Activated CD8-positive, alpha-beta memory T cell treated with anti-CD3 and anti-CD28 coated beads for 48 hours (primary cell): Measurements from ENCODE around the gene LOXHD1.

Source experiments
- DNase-seq, 3 experiments: peaks; one replicate each; pipeline ENCODE4 v3.0.0-alpha.2; 2020; ENCODE audit warnings: low read depth in 2 of 3, low spot score in 2 of 3

The LOXHD1 gene

DNA sequence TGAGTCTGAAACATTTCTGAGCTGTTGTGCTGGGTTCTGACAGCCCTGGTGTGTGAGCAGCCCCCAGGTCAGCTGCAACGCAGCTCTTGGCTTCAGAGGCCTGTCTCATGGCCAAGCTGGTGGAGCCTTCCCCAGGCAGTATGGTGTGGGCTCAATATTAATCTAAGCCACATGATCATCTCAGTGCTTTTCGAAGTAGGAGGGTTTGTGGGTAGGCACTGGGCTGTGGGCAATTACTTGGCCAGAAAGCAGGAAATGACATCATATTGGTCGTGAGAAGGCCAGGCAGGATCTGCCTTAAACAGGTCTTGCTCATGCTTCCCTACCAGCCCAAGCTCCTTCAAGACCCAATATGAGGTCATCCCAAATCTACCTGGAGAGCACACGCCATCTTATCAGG, 26.9 kb downstream of the LOXHD1 start:
- DNase-seq = no peak

DNA sequence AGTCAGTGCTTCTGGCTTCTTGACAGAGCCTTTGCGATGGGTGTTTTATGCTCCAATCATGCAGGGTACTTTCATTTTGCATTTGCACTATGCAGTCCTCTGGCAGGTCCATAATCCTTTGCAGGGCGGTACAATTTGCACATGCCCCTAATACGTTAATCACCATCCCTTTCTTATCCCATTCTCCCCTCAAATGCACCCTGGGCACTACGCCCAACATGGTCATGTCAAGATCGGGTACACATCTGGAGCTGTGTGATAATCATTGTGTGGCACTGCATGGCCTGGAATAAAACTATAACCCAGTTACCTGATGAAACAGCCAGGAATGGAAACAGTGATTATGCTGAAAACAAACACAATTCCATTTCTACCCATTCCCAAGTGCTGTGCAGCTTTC, 27.7 kb downstream of the LOXHD1 start:
- no peak for DNase-seq

DNA sequence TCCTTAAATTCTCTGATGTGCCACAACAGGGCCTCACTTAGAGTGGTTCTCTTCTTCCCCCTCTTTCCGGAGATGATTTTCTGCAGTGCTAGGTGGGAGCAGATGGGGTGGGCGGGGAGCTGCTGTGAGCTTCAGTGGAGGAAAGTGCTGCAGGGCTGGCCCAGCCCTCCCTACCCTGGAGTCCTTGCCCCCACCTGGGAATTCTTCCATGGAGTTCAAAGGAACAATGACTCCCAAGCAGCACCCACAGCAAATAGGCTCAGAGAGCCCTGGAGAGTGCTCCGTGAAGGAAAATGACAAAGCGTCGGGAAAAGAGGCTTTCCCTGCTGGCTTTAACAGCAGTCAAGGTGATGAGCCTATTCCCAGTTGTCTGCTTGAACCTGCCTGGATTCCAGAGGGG, 28.8 kb downstream of the LOXHD1 start:
- no peak for DNase-seq

DNA sequence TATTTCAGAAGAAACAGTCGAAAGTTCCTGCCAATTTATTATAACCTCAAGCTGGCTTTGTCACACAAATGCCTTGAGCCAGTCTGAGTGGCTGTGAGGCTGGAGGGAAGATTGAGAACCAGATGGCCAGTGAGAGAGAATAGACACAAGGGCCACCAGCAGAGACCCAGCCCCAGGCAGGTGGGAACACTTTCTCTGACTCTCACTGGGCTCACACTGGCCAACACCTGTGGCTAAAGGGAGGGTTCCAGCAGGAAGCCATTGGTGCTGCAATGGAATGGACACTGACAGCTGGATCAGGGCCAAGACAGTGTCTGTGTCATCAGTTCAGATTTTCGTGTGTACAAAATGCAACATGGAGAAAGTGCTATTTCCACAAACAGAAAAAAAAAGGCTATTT, 29.9 kb downstream of the LOXHD1 start:
- no peak for DNase-seq

DNA sequence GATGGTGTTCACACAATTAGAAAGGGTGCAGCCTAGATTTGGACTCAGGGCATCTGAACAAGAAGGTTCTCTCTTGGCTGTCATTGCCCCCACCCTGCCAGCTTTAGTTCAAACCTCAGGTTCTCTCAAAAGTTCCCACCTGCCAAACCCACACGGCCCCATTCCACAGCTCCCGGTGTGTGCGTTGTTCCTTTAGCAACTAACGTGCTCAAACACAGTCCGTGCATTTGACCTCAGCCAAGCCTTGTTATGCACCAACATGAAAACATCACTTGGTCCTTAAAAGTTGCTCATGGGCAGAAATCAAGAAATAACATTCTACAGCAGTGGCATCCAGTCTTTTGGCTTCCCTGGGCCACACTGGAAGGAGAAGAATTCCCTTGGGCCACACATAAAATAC, 32.0 kb downstream of the LOXHD1 start:
- DNase-seq = no peak

DNA sequence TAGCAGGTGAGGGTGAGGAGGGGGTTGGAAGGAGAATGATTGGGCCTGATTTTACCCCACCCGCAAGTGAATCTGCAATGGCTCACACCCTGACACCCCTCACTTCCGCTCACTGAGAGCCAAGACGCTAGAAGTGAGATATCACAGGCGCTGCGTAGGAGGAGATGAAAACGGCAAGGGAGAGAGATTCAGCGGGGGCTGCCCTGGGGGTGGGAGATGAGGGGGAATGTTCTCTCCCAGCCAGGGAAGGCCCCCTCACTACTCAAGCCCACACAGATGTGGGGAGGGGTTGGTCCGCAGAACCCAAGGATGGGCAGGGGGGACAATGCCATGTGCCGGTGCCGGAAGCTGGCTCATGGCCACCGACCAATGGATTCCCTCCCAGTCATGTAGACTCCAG, 32.9 kb downstream of the LOXHD1 start:
- no peak for DNase-seq

DNA sequence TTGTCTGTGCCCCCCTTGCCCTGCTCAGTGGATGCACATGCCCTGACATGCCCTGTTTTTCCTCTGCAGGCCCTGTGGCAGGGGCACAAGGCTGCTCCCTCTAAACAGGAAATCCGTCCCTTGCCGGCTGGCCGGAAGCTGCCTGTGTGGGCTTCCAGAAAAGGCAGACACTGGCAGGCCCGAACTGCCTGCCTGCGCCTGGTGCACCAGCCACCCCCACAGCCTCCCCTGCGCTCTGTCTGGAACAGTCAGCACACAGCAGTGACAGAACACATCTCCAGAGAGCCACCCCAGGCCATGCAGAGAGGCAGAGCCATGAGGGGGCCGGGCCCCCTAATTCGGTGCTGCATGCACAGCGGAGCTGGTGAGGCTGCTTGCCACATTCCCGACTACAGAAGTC, 33.5 kb downstream of the LOXHD1 start:
- DNase-seq = no peak

DNA sequence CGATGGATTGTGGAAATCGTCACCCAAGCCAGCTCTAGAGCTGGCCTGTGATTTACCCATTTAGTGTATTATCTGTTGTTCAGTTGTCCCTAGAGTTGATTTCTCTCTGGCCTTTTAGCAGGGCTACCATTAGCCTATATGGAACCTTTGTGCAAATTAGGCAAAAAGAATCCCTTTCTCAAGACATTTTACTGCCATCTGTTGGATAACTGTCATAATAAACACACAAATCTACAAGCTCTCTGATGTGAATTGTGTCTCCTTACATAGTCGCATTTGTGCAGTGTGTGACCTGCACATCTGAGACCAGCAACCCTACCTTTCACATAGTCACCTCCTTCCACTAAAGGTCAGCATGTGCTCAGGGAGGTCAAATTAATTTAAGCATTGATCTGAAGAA, 34.0 kb downstream of the LOXHD1 start:
- DNase-seq = no peak

DNA sequence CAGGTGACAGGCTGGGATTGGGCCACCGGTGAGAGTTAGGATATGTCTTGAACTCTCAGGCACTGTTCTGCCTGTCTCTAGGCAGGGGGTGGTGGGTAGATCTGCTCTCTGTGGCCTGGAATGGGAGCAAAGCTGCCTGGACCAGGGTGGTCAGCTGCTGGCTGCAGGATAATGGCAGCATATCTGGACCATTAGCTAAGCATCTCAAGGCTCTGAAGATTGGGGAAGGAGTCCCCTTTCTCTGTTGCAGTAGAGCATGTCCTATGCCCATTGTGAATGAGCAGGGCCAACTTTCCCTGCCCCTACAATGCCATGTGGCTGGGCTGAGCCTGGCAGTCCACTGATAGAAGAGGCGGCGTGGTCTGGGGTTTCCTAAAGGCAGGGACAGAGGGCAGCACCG, 34.6 kb downstream of the LOXHD1 start:
- no peak for DNase-seq

DNA sequence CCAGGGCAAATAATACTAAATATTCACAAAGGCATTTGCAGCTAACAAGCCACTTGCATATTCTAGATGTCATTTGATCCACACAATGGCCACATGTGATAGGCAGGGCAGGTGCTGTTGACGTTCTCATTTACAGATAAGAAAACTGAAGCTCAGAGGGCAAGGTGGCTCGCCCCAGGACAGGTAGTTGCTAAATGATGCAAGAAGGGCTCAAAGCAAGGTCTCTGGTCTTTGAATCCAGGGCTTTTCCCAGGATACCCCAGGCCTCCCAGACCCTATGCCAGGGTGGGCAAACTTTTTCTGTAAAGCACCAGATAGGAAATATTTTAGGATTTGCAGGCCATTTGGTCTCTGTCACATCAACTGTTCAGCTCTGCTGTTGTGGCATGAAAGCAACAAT, 35.1 kb downstream of the LOXHD1 start:
- no peak for DNase-seq

DNA sequence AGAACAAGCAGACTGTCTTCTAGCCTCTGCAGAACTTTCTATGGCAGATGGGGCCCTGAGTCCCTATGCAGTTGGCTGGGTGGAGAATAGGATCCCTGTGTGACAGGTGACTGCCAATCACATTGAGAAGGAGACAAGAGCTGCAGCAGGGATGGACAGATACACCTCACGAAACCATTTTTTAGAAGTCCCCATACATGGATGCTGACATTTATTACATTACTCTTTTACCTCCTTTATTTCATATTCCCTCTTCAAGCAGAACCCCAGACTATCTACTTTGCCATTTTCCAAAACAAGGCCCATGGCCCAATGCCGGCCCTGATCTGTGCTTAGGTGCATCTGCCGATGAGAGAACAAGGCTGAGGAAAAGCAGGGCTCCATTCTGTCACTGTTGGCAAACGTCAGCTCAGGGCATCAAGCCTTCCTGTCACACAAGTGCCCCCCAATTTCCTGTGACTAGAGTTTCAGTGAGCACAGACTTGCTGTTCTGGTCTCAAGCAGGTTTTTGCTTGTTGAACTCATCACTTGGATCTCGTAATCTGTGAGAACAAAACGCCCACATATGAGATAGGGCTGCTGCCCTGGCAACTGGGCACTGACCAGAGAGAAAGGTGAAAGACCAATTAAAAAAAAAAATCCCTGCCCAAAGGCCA, 35.8 kb downstream of the LOXHD1 start:
- DNase-seq = no peak

DNA sequence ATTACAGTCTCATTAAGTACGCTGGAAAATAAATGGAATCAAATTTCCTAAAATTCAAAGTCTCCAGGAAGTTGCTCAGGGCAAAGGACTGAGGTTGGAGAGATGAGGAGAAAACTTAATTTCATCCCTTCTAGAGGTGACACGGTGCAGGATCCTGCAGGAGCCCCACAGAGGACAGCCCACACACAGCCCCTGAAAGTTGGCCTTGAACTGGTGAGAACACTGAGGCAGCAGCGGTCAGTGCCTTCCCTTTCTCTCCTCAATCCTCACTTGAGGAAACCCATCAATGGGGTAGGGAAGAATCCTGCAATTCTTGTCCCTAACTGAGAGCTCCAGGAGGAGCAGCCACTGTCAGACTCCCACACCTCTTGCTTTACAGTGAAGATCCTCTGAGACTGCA, 37.5 kb downstream of the LOXHD1 start:
- DNase-seq = no peak

DNA sequence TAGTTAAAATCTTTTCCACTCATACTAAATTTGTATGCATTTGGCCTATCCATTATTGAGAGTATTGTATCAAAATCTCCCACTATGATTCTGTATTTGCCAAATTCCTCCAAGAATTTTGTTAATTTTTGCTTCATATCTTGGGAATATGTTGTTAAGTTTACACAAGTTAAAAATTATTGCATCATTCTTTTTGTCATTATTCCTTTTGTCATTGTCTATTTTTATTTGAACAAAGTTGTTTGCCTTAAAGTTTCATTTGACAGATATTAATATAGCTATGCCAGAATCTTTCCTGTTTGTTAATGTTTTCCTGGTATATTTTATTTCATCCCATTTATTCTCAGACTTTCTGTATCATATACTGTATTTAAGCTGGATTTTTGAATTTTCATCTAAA, 41.3 kb downstream of the LOXHD1 start:
- DNase-seq = no peak

DNA sequence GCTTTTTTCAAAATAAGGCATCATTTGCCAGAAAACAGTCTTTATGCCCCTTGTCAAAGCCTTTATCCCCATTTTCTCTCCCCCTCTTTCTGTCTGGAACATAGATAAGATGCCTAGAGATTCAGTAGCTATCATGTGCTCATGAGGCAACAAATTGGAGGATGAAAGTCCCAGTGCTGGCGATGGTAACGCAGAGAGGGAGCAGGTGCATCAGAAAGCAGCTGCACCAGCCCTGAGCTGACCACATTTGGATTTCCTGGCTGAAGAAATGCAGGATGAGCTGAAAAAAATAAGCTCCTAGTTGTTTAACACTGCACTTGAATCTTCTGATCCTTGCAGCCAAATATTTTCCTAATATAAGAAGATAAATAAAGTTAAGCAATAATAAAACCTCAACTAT, 48.0 kb downstream of the LOXHD1 start:
- DNase-seq = no peak

DNA sequence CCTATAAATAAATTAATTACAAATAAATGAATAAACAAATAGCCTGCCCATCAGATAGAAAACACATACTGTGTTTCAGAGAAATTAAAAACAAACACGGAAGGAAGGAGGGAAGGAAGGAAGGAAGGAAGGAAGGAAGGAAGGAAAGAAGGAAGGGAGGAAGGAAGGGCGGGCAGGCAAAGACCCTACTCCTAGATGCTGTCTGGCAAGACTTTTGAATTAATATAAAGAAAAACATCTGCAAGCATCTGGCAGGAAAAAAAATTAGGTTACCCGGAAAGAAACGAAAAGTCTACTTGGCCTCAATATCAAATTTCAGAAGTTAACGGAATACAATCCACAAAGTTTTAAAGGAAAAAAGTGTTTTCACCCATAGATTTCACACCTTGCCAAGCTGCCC, 49.1 kb downstream of the LOXHD1 start:
- no peak for DNase-seq

DNA sequence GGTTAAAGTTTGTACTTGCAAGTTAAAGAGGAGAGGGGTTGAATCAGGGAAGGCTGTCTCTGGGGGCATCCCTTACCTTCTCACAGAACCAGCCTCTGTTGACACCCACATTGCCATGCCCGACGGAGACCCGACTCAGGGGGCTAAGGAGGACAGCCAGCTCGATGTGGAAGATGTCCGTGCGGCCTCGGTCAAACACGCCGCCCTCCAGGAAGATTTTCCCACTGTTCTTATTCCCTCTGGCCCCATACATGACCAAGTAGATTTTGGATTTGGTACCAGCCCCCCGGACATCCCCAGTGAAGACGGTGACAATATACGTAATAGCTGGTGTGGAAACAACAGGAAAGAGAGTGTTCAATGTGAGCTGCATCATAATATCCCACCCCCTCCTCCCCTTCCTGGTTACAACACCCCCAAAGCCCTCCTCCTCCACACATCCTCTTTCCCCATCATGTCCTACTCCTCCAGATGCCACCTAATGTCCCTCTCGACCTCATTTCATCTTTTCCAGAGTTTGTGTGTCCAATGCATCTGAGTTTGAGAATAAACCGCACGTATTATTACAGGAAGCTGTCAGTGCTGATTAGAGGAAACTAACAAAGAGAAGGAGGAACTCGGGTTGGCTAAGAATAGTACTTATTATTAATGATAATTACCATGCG, 55.7 kb downstream of the LOXHD1 start:
- no peak for DNase-seq

DNA sequence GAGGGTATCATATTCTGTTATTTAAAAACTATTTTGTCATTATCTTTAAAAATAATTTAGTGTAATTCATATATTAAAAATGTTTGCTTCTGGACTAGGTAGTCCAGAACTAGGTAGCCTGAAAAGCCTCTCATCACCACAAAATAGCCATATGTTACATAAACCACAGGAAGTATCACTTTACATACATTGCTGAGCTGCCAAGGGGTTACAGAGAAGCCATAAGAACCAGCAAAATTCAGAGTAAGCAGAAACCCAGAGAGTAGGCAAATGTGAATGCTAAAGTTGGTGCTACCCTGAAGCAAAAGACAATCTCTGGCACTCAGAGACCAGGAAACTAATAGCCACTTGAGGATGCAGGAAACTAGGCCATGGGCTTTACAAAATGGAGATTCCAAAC, 60.9 kb downstream of the LOXHD1 start:
- DNase-seq = no peak

DNA sequence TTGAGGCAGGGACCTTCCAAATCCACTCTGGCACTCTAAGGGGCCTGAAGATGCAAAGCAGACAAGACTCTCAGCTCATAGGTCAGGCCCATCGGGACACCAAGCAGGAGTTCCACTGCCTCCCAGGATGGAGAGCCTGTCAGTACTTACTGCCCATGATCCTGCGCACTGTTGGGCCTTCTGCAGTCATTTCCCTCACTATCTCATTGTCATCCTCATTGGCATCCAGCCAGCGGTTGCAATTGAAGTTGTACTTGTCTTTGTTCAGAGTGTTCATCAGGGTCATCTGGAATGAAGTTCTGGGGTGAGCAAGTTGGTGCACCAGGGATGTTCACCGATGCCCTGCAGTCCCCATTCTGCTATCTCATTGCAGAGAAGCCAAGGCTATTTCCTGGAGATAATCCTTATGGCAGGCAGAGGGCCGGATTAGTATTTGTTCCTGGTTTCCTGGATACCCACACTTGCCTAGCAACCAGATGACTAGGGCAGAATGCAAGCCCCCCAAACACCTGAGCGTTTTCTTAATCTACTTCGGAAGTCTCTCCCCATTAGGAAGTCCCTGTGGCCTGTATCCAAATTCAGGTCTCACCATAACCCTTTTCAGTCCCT, 65.1 kb downstream of the LOXHD1 start:
- DNase-seq = no peak

DNA sequence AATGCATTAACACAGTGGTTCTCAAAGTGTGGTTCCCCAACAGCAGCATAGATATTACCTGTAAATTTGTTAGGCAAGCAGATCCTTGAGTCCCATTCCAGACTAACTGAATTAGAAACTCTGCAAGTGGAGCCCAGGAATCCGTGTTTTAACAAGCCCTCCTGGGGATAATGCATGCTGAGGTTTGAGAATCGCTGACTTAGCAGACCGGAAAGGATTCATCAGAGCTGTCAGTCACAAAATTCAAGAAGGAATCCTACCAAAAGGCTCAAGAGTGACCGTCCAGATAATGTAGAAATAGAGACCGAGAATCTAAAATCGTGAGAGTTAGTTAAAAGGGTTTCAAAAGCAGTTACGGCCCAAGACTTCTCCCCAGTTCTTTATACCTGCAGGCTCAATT, 66.9 kb downstream of the LOXHD1 start:
- no peak for DNase-seq

DNA sequence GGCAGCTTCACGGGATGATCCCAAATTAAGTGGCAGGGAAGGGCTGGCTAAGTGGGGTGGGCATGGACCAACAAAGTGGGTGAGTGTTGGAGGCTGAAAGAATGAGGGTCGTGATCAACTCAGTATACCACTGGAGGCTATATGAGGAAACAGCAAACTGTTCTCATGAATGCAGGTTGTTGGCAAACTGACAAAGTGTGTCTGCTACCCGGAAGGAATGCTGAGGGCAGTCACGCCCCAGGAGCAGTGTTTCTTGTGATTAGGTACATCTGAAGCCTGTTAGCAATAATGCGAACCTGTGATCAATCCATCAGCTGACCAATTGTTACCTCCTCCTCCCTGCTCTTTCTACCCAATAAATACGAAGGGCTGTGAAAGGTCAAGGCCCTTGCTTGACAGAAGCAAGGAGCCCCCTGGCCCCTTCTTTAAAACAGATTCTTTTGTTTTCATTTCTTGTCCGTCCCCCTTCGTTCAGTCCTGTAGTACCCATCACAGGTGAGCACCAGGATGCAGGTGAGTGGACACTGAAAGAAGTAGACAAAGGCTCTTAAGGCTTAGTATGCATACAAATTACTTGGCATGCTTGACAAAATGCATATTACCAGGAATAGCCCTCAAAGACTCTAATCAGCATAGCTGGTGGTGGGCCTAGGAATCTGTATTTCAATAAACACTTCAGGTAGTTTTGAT, 67.9 kb downstream of the LOXHD1 start:
- no peak for DNase-seq

DNA sequence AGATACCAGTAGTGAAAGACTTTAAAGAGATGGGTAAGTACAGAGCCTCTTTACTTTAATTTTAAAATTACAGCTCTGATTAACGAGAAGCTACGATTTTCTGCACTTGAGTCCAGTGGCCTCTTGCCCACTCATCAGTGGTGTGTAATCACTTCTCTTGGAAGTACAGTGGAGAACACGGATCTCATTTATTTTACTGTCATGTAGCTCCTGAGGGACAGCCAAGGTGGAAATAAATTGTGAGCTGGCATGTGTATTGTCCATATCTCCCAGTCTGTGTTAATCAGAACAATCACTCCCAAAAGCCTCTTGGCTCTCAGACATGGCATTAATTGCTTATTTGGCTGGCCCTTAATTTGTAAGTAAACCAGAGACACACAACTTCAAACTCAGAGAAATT, 69.4 kb downstream of the LOXHD1 start:
- no peak for DNase-seq

DNA sequence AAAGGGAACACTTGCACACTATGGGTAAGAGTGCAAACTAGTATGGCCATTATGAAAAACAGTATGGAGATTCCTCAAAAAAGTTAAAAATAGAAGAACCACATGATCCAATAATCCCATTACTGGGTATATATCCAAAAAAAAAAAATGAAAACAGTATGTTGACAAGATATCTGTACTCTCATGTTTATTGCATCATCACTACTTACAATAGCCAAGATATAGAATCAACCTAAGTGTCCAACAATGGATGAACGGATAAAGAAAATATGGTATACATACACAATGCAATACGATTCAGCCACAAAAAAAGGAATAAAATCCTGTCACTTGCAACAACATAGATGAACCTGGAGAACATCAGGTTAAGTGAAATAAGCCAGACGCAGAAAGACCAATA, 73.3 kb downstream of the LOXHD1 start:
- no peak for DNase-seq
